Measurements from ENCODE around the gene TLR9.

The TLR9 gene

GRCh38 chr3:52265387-52265786 lies 39.9 kb upstream of the TLR9 start:
- H3K27ac ChIP-seq = no peak overlapping the region
- H3K9ac ChIP-seq = no peak overlapping the region
- H3K9me3 ChIP-seq (replicated peaks in 1 of 11) = no peaks in the 10 kb centered on the region
- H3K4me3 ChIP-seq = no peak overlapping the region
- peaks cover 92 to 100% (median 100%) of the 10 kb centered on the region in 11 experiments for H3K36me3 ChIP-seq
- peaks cover 0 to 68% (median 8%) of the 10 kb centered on the region in 10 experiments; a peak in 17 of 20 replicates for H3K4me1 ChIP-seq
- TF ChIP-seq Cebpa-rat (IDR thresholded peaks at IDR 0.05) = no peak
- H4K20me1 ChIP-seq = peaks cover 73 to 100% (median 98%) of the 10 kb centered on the region in 11 experiments
- H3K4me2 ChIP-seq = no peak overlapping the region; a peak in 1 of 22 replicates
- H3K27me3 ChIP-seq = no peaks in the 10 kb centered on the region

DNA sequence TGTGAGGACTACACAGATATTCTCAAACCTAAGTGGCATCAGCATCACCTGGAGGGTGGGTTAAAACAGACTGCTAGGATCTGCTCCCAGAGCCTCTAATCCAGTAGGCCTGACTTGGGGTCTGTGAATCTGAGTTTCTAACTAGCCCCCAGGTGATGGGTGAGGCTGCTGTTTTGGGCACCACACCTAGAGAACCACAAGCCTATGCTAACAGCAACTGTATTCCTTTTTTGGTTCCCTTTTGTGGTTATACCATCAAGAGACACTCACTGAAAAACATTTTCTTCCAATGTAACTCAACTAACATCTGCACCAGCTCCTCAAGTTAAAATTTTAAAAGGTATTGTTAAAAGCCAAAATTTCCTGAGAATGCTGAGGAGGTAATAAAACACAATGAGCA lies 37.0 kb upstream of the TLR9 start:
- Histone ChIP-seq H3K36me3 (peaks cover 100% of the 10 kb centered on the region in 11 experiments), H3K4me3 (no peak overlapping the region), H3K4me1 (peaks cover 0 to 51% (median 5%) of the 10 kb centered on the region in 10 experiments; a peak in 12 of 20 replicates), H4K20me1 (peaks cover 66 to 98% (median 83%) of the 10 kb centered on the region in 11 experiments), H3K9ac (0 out of 22 replicates have a peak overlapping the region, but pooled peaks of 1 of the 11 experiments have one; percentile 40), H3K4me2 (no peak overlapping the region), H3K9me3 (replicated peaks in 1 of 11) (no peaks in the 10 kb centered on the region), H3K27me3 (no peaks in the 10 kb centered on the region), H3K27ac (no peak overlapping the region)
- TF ChIP-seq Cebpa-rat (IDR thresholded peaks at IDR 0.05) = no peak

DNA sequence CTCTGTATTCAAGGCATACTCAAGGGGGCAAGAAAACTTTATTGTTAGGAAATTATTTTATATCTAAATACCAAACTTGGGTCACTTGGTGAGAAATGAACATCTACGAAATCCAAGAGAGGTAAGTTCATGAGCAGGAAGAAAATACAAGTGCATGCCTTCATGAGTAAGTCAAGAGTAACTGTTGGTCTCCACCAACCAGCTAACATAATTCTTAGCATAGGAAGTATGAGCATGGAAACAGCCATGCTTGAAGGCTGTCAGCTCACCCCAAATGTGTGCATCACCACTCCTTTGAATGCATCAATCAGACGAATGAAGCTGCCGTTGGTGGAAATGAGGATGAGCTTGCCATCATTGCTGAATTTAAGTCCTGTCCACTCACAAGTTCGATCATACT lies 34.0 kb upstream of the TLR9 start:
- H3K27ac ChIP-seq = no peak overlapping the region

GRCh38 chr3:52259035-52259434 lies 33.6 kb upstream of the TLR9 start:
- H3K27ac ChIP-seq = no peak overlapping the region
- H3K9ac ChIP-seq = no peak overlapping the region
- peaks cover 17 to 75% (median 29%) of the 10 kb centered on the region in 10 experiments for H3K4me1 ChIP-seq
- no peak overlapping the region for H3K4me2 ChIP-seq
- no peak for TF ChIP-seq Cebpa-rat (IDR thresholded peaks at IDR 0.05)
- H3K27me3 ChIP-seq = no peaks in the 10 kb centered on the region
- peaks cover 65 to 98% (median 85%) of the 10 kb centered on the region in 11 experiments; a peak in 21 of 22 replicates for H4K20me1 ChIP-seq
- H3K36me3 ChIP-seq = peaks cover 90 to 100% (median 100%) of the 10 kb centered on the region in 11 experiments
- no peak overlapping the region for H3K4me3 ChIP-seq
- H3K9me3 ChIP-seq (replicated peaks in 1 of 11) = no peaks in the 10 kb centered on the region

More for the DNA sequence above, 34.0 kb upstream of the TLR9 start:
- Histone ChIP-seq H3K4me1 (peaks cover 12 to 75% (median 25%) of the 10 kb centered on the region in 10 experiments), H3K4me2 (no peak overlapping the region), H3K27me3 (no peaks in the 10 kb centered on the region), H3K9ac (no peak overlapping the region), H3K36me3 (peaks cover 92 to 100% (median 100%) of the 10 kb centered on the region in 11 experiments), H3K4me3 (no peak overlapping the region), H4K20me1 (peaks cover 64 to 98% (median 87%) of the 10 kb centered on the region in 11 experiments), H3K9me3 (replicated peaks in 1 of 11) (no peaks in the 10 kb centered on the region)
- no peak for TF ChIP-seq Cebpa-rat (IDR thresholded peaks at IDR 0.05)

- Histone ChIP-seq H3K9ac (peak overlapping the region in 2 of 11 experiments; percentile 4 to 9; a peak in 1 of 22 replicates), H3K9me3 (replicated peaks in 1 of 11) (no peaks in the 10 kb centered on the region), H3K4me3 (no peak overlapping the region), H3K4me1 (peaks cover 28 to 74% (median 37%) of the 10 kb centered on the region in 10 experiments), H4K20me1 (peaks cover 56 to 95% (median 79%) of the 10 kb centered on the region in 11 experiments; a peak in 21 of 22 replicates), H3K36me3 (peaks cover 82 to 95% (median 92%) of the 10 kb centered on the region in 11 experiments), H3K4me2 (peak overlapping the region in 1 of 11 experiments; percentile 90; a peak in 1 of 22 replicates), H3K27ac (no peak overlapping the region; a peak in 1 of 22 replicates), H3K27me3 (no peaks in the 10 kb centered on the region)
- TF ChIP-seq Cebpa-rat (IDR thresholded peaks at IDR 0.05) = no peak
Measured at GRCh38 chr3:52257911-52258310, 32.5 kb upstream of the TLR9 start.

DNA sequence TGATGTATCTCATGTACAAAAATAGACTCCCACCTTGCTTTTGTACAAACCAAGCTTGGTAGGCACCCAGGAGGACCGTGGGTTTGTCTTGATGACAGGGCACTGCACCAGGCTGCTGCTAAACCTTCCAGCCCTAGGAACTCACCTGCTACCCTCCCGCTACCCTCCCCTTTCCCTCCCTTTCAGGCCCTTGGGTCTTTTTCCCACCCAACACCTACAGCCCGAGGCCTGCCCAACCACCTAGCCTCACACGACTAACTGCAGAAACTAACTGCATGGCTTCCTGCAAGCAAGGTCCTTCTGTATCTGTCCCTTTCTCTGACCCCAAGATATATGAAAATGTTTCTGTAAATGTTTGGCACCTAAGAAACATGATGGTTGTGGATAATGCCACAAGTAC lies 31.2 kb upstream of the TLR9 start:
- TF ChIP-seq Cebpa-rat (IDR thresholded peaks at IDR 0.05) = no peak
- Histone ChIP-seq H3K36me3 (peaks cover 79 to 95% (median 92%) of the 10 kb centered on the region in 11 experiments), H3K4me2 (peak overlapping the region in 3 of 11 experiments; percentile 86 to 90 (median 88); a peak in 3 of 22 replicates), H3K4me1 (peaks cover 38 to 81% (median 50%) of the 10 kb centered on the region in 10 experiments), H3K27me3 (no peaks in the 10 kb centered on the region), H3K4me3 (no peak overlapping the region), H3K9ac (peak overlapping the region in 3 of 11 experiments; percentile 14 to 32 (median 22); a peak in 1 of 22 replicates), H3K27ac (peak overlapping the region in 1 of 11 experiments; percentile 4; a peak in 1 of 22 replicates), H3K9me3 (replicated peaks in 1 of 11) (no peaks in the 10 kb centered on the region), H4K20me1 (peaks cover 43 to 87% (median 67%) of the 10 kb centered on the region in 11 experiments; a peak in 21 of 22 replicates)

GRCh38 chr3:52256159-52256558 lies 30.7 kb upstream of the TLR9 start:
- Histone ChIP-seq H3K27ac (peak overlapping the region in 2 of 11 experiments; percentile 7 to 11; a peak in 2 of 22 replicates), H3K9me3 (replicated peaks in 1 of 11) (no peaks in the 10 kb centered on the region), H3K4me2 (peak overlapping the region in 5 of 11 experiments; percentile 39 to 90 (median 86); a peak in 8 of 22 replicates), H3K4me3 (no peak overlapping the region), H3K9ac (peak overlapping the region in 5 of 11 experiments; percentile 14 to 33 (median 32); a peak in 2 of 22 replicates), H4K20me1 (peaks cover 38 to 82% (median 63%) of the 10 kb centered on the region in 11 experiments; a peak in 21 of 22 replicates), H3K4me1 (peaks cover 40 to 85% (median 55%) of the 10 kb centered on the region in 10 experiments), H3K27me3 (no peaks in the 10 kb centered on the region), H3K36me3 (peaks cover 79 to 95% (median 92%) of the 10 kb centered on the region in 11 experiments)
- no peak for TF ChIP-seq Cebpa-rat (IDR thresholded peaks at IDR 0.05)

- Histone ChIP-seq H3K36me3 (peaks cover 79 to 95% (median 92%) of the 10 kb centered on the region in 11 experiments), H4K20me1 (peaks cover 25 to 72% (median 55%) of the 10 kb centered on the region in 11 experiments; a peak in 21 of 22 replicates), H3K4me3 (no peak overlapping the region), H3K9ac (peak overlapping the region in 3 of 11 experiments; percentile 67 to 78 (median 68); a peak in 2 of 22 replicates), H3K27me3 (no peaks in the 10 kb centered on the region), H3K27ac (peak overlapping the region in 7 of 11 experiments; percentile 76 to 83 (median 80); a peak in 9 of 22 replicates), H3K4me1 (peaks cover 51 to 99% (median 67%) of the 10 kb centered on the region in 10 experiments), H3K4me2 (peak overlapping the region; percentile 70 to 95 (median 85)), H3K9me3 (replicated peaks in 1 of 11) (no peaks in the 10 kb centered on the region)
- no peak for TF ChIP-seq Cebpa-rat (IDR thresholded peaks at IDR 0.05)
Measured at GRCh38 chr3:52254608-52255007, 29.2 kb upstream of the TLR9 start.
